Rectal smooth muscle tissue (tissue), 1 donor: ENCODE measurements around the gene KHDRBS2.

ENCODE experiments used
- H3K27ac ChIP-seq: one replicate; pipeline ENCODE4 v1.7.0; 2013; ENCODE audit warnings: low read depth, low read length, inconsistent platforms
- H3K27me3 ChIP-seq: one replicate; pipeline ENCODE4 v1.7.0; 2013; ENCODE audit warnings: low read length; ENCODE audit not compliant: control insufficient read depth, insufficient read depth
- H3K36me3 ChIP-seq: one replicate; pipeline ENCODE4 v1.7.0; 2013; ENCODE audit warnings: low read length; ENCODE audit not compliant: control insufficient read depth, insufficient read depth
- H3K4me1 ChIP-seq: one replicate; pipeline ENCODE4 v1.7.0; 2013; ENCODE audit warnings: low read length; ENCODE audit not compliant: control insufficient read depth, insufficient read depth
- H3K4me3 ChIP-seq: one replicate; pipeline ENCODE4 v1.7.0; 2013; ENCODE audit warnings: low read length
- H3K9ac ChIP-seq: one replicate; pipeline ENCODE4 v1.7.0; 2013; ENCODE audit warnings: low read length

Gene KHDRBS2

DNA sequence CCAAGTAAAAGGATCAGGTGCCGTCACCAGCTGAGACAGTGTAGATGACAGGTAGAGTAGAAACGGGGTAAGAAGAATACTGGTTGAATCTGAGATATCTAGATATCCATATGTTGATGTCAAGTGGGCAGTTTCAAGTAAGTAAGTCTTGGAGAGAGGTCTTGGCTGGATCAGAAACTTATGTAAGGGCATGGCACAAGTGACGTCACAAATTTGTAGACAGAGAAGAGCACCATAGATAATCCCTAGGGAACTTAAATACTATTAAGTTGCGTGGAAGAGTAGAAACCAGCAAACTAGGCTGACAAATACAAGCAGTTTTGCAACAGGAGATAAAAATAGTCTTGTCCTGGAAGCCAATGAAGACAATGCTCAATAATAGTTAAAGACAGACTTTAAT is 123.2 kb downstream of the KHDRBS2 start:
- H3K4me1 ChIP-seq, result no peaks in the 10 kb centered on the region
- H3K27ac ChIP-seq, result no peak overlapping the region
- no peaks in the 10 kb centered on the region for H3K36me3 ChIP-seq
- no peaks in the 10 kb centered on the region for H3K27me3 ChIP-seq
- no peak overlapping the region for H3K4me3 ChIP-seq
- H3K9ac ChIP-seq, result no peak overlapping the region

DNA sequence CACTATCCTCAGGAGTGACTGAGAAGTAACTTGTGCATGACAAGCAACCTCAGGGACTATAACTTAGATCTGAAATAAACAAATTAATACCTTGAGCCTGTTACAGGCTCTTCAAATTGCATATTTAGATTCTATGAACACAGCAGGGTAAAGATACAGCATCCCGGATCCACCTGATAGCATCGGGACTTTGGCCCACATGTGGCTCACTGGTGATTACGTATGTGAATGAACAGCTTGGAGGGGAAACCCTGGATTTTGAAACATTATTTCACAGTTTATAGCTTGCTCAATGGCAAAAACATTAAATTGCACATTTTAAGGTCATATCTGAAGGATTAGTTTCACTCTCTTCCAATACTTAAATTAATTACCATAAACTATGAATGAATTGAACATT is 133.2 kb downstream of the KHDRBS2 start:
- Histone ChIP-seq H3K27me3 (no peaks in the 10 kb centered on the region), H3K4me3 (no peak overlapping the region), H3K36me3 (no peaks in the 10 kb centered on the region), H3K27ac (no peak overlapping the region), H3K4me1 (no peaks in the 10 kb centered on the region), H3K9ac (no peak overlapping the region)

DNA sequence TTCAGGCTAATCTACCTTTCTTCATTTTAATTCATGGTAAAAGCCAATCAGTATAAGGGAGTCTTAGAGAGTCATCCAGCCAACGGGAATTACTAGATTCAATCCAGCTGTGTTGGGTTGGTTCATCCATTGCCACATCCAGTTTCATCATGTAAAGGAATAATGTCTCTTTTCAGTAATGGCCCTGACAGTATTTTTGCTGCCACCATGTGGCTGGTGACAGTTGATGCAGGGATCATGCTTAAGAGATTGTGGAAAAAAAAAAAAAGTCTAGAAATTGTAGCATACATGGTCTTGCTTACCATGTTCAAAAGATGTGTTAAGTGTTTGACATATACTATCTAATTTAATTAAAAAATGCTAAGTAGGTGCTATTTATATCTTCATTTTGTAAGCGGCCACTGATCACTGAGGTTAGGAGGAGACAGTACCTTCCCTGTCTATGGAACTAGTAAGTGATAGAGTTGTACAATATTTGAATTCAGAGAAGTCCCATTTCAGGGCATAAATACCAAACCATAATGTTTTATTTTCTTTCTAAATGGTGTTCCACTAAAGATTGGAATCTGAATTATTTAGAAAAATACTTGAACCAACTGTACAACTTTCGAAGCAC is 135.9 kb downstream of the KHDRBS2 start:
- H3K4me3 ChIP-seq, result no peak overlapping the region
- no peaks in the 10 kb centered on the region for H3K27me3 ChIP-seq
- no peaks in the 10 kb centered on the region for H3K36me3 ChIP-seq
- no peak overlapping the region for H3K27ac ChIP-seq
- H3K9ac ChIP-seq, result no peak overlapping the region
- no peaks in the 10 kb centered on the region for H3K4me1 ChIP-seq

DNA sequence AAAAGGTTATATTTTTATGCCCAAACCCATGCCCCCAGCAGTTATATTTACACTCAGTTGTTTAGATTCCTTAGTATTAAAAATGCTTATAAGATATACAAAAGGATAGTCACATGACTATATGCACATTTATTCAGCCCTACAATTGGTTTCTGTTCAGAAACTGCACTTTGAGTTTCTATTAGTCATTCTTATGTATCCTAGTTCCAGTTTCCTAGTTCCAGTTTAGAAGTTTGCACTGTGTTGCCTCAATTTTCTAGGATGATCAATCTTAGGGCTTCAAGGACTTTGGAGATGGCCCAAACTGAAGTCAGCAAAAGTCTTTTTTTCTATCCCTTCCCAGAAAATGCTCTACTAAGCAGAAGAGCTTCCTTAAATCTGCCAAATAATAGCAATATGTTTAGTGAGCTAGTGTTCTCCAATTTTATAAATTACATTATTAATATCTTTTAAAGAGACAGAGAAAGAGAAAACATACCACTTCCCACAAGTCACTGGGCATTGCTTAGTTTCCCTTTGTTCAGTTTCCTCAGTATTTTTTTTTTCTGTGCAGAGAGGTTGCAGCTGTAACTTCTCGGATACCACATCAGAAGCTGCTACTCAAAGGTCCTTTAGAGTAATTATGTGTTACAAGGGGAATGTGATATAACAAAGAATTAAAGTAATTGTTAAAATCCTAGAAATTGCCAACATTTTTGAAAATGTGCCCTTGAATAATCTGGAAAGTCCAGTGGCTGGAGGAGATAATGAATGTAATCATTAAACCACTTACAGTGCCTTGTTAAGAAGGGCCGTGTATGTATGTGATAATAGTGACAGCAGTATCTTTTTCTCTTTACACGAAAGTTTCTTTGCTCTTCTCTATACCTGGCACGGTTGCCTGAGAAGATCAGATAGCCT is 138.8 kb downstream of the KHDRBS2 start:
- no peaks in the 10 kb centered on the region for H3K27me3 ChIP-seq
- H3K36me3 ChIP-seq, result no peaks in the 10 kb centered on the region
- no peak overlapping the region for H3K4me3 ChIP-seq
- no peak overlapping the region for H3K9ac ChIP-seq
- H3K4me1 ChIP-seq, result no peaks in the 10 kb centered on the region
- no peak overlapping the region for H3K27ac ChIP-seq

DNA sequence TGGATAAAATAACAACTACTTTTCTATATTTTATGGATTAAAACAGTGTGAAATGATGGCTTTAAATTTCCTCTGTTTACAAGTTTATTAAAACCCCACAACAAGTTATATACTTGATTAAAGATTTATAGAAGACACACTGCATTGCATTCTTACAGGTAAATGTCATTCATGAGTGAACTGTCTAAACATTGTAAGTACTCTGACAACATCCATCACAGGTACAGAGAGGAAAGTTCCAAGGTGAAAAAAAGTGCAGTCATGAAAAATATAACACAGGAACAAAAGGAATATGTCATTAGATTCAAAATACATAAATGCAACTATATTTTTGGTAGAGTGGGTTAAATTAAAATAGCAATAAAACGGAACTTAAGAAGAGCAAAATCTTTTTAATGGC is 156.9 kb downstream of the KHDRBS2 start:
- H3K9ac ChIP-seq, result no peak overlapping the region
- H3K36me3 ChIP-seq, result no peaks in the 10 kb centered on the region
- no peak overlapping the region for H3K27ac ChIP-seq
- H3K4me1 ChIP-seq, result no peaks in the 10 kb centered on the region
- H3K27me3 ChIP-seq, result no peaks in the 10 kb centered on the region
- no peak overlapping the region for H3K4me3 ChIP-seq

DNA sequence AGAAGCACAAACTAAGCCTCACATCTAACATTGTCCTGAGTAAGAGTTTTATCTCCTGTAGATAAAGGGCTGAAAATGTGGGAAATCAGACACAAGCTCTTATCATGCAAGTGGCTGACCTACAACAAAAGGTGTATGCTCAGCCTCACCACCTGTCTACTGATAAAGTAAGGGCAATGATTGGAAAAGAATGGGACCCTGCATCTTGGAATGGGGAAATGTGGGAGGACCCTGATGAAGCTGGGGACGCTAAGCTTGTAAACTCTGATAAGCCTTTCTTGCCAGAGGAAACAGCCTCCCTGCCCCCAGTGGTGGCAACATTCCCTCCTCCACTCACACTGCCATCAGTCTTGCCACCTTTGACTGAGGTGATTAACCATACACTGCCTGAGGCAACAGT is 166.6 kb downstream of the KHDRBS2 start:
- no peaks in the 10 kb centered on the region for H3K4me1 ChIP-seq
- H3K36me3 ChIP-seq, result no peaks in the 10 kb centered on the region
- no peaks in the 10 kb centered on the region for H3K27me3 ChIP-seq
- no peak overlapping the region for H3K27ac ChIP-seq
- no peak overlapping the region for H3K4me3 ChIP-seq
- H3K9ac ChIP-seq, result no peak overlapping the region

DNA sequence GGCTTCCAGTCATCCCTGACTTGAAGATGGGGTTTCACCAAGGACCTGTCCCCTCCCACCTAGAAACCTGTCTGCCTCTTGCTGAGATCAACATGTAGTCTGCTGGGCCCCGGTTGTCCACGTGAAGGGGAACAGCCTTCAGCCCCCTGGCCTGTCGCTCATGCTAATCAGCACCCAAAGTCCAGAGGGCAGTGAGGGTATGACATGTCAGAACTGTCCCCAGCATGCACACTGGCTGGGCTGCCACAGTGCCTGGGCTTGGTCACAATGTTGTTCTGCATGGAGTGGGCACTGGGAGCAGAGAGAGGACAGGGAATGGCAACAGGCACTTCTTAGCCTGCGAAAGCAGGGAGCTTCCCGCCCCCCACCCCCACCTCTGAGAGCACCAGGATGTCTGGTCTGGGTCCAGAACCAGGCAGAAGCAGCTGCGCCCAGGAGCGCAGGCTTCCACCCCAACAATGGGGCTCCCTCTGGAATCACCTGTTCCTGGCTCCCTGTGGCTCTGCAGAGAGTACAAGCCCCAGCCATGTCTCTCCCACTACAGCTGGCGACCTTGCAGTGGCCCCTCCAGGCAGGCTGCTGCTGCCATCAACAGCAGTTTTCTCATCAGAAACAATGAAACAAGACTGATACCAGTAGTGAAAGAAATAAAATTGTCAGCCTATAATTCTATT is 182.7 kb downstream of the KHDRBS2 start:
- H3K36me3 ChIP-seq, result no peaks in the 10 kb centered on the region
- no peak overlapping the region for H3K27ac ChIP-seq
- no peaks in the 10 kb centered on the region for H3K27me3 ChIP-seq
- no peak overlapping the region for H3K4me3 ChIP-seq
- no peaks in the 10 kb centered on the region for H3K4me1 ChIP-seq
- H3K9ac ChIP-seq, result no peak overlapping the region

DNA sequence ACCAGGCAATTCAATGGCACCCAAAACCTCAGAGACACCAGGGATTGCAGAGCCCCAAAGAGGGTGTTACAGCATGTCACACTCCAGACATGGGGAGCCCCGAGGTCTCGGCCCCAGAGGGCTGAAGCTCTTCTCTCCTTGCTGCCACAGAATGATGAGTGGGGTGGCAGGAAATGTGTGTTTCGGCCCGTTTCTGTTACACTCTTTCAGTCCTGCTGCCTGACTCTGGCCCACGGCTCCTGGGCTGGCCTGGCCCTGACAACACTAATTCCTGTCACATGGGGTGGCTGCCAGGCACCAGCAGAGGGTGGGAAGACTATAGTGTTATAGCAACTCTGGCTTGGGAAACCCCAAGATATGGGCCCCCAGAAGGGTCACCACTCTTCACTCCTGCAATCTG is 183.6 kb downstream of the KHDRBS2 start:
- Histone ChIP-seq H3K27ac (no peak overlapping the region), H3K27me3 (no peaks in the 10 kb centered on the region), H3K4me3 (no peak overlapping the region), H3K36me3 (no peaks in the 10 kb centered on the region), H3K9ac (no peak overlapping the region), H3K4me1 (no peaks in the 10 kb centered on the region)

DNA sequence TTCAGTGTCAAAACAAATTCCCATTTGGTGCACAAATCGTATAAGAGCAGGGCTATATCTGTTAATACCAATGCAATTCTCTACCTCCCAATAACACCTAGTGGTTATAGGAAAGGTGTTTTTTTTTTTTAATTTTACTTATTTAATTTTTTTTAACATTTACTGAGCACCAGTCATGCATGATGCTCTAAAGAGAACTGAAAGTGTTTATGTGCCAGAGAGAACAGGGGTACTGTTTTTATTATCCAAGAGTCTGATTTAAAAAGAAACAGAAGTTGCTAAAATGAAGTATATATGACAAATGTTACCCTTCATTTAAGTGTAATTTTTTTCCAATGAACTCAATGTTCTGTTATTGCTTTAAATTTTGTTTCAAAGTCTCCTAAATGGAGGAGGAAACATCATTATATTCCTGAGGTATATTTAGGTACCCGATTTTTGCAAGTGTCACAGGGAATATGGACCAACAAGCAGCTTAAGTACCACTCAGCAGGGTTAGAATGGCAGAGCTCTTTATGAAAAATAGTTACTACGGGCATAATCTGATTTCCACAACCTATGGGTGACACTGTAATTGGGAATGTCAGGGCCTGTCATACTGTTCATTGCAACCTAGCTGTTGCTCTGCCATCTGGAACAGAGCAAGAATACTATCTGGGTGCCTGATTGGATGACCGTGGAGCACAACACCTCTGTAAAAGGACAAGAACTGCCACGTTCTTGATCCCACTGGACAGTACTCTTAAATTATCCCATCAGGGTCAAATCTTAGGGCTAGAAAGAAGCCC is 195.4 kb downstream of the KHDRBS2 start:
- Histone ChIP-seq H3K4me3 (no peak overlapping the region), H3K9ac (no peak overlapping the region), H3K27me3 (no peaks in the 10 kb centered on the region), H3K4me1 (no peaks in the 10 kb centered on the region), H3K27ac (no peak overlapping the region), H3K36me3 (no peaks in the 10 kb centered on the region)

DNA sequence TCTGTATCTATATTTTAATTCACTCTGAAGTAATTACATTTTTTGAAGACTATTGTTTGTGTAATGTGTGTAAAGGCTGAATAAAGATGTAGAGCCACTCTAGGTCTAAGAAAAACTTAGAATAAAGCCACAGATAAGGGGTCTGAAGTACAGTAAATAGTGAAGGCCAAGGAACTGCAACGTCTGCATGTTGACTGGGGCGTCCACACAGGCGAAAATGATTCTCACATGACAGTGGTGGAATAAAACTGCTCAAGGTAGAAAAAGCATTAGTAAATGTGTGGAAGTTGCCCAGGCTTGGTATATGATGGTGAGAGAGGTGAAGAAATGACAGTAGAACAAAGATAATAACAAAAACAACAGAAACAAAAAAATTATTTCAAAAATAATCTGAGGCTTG is 196.2 kb downstream of the KHDRBS2 start:
- no peak overlapping the region for H3K4me3 ChIP-seq
- H3K4me1 ChIP-seq, result no peaks in the 10 kb centered on the region
- no peak overlapping the region for H3K27ac ChIP-seq
- H3K9ac ChIP-seq, result no peak overlapping the region
- H3K27me3 ChIP-seq, result no peaks in the 10 kb centered on the region
- no peaks in the 10 kb centered on the region for H3K36me3 ChIP-seq

DNA sequence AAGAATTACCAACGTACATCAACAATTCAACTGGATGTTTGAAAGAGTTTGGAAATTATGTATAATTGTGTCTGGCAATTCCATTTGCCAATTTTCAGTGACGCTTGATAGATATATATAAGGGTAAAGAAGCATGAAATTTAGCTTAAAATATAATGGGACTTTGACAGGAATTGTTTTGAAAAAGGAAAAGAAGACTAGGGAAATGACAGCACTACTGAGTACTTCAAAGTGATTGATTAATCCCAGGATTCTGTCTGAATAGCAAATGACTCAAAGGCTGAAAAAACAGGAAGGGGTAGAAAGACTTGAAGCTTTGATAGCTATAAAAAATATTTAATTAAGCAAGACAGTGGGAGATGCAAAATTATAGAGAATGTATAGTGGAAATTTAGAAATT is 200.0 kb downstream of the KHDRBS2 start:
- H3K36me3 ChIP-seq, result no peaks in the 10 kb centered on the region
- no peaks in the 10 kb centered on the region for H3K27me3 ChIP-seq
- H3K27ac ChIP-seq, result no peak overlapping the region
- no peak overlapping the region for H3K9ac ChIP-seq
- no peaks in the 10 kb centered on the region for H3K4me1 ChIP-seq
- H3K4me3 ChIP-seq, result no peak overlapping the region

DNA sequence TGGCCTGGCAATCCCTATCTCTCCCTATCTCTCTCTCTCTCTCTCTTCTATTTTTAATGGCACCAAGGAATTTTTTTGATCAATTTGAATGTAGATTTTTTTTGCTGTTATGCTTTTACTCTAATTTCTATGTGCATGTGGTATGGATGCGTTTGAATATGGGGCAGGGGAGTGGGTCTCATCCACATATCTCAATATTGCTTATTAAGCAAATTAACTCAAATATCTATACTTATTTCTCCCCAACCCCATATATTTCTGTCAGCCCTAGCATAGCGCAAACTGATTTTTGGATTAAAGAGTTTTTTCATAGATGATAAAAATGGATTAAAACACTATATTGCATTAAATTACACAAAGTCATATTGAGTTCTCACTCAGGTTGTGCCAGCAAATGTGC is 210.2 kb downstream of the KHDRBS2 start:
- no peak overlapping the region for H3K27ac ChIP-seq

More for the DNA sequence above, 210.2 kb downstream of the KHDRBS2 start:
- no peak overlapping the region for H3K9ac ChIP-seq
- no peaks in the 10 kb centered on the region for H3K36me3 ChIP-seq
- no peaks in the 10 kb centered on the region for H3K4me1 ChIP-seq
- H3K27me3 ChIP-seq, result no peaks in the 10 kb centered on the region
- no peak overlapping the region for H3K4me3 ChIP-seq
